Measurements from ENCODE around the gene KRT85. TPM values are rescaled to one million over a fixed set of nuclear protein-coding genes. Genes with fewer than 3 reads are reported as not detected.

The KRT85 gene
- total and polyA plus RNA-seq, 2 of the 13 experiments (the other 11 are each of a cell fraction or from before 2014, with no cell fraction given): not detected

DNA sequence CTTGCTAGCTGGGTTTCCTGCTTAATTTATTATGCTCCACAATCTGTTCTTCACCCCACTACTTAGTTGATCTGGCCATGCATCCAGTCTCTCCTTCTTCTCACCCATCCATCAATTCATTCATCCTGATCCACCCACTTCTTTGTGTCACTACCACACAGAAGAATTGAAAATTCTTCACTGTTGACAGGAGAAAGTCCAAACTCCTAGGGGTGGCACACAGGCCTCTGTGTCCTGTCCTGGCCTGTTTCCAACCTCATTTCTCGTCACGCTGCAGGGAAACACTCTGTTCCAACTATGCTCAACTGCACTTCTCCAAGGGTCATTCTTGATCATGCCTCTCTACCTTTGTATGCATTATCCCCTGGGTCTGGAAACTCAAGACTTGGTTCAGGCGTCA lies 35.4 kb downstream of the KRT85 start:
- ATAC-seq: no peak
- TF ChIP-seq, protein P1, sequence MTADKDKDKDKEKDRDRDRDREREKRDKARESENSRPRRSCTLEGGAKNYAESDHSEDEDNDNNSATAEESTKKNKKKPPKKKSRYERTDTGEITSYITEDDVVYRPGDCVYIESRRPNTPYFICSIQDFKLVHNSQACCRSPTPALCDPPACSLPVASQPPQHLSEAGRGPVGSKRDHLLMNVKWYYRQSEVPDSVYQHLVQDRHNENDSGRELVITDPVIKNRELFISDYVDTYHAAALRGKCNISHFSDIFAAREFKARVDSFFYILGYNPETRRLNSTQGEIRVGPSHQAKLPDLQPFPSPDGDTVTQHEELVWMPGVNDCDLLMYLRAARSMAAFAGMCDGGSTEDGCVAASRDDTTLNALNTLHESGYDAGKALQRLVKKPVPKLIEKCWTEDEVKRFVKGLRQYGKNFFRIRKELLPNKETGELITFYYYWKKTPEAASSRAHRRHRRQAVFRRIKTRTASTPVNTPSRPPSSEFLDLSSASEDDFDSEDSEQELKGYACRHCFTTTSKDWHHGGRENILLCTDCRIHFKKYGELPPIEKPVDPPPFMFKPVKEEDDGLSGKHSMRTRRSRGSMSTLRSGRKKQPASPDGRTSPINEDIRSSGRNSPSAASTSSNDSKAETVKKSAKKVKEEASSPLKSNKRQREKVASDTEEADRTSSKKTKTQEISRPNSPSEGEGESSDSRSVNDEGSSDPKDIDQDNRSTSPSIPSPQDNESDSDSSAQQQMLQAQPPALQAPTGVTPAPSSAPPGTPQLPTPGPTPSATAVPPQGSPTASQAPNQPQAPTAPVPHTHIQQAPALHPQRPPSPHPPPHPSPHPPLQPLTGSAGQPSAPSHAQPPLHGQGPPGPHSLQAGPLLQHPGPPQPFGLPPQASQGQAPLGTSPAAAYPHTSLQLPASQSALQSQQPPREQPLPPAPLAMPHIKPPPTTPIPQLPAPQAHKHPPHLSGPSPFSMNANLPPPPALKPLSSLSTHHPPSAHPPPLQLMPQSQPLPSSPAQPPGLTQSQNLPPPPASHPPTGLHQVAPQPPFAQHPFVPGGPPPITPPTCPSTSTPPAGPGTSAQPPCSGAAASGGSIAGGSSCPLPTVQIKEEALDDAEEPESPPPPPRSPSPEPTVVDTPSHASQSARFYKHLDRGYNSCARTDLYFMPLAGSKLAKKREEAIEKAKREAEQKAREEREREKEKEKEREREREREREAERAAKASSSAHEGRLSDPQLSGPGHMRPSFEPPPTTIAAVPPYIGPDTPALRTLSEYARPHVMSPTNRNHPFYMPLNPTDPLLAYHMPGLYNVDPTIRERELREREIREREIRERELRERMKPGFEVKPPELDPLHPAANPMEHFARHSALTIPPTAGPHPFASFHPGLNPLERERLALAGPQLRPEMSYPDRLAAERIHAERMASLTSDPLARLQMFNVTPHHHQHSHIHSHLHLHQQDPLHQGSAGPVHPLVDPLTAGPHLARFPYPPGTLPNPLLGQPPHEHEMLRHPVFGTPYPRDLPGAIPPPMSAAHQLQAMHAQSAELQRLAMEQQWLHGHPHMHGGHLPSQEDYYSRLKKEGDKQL (CRISPR knock-in tag; IDR thresholded peaks at IDR 0.05; ENCODE audit: low read depth): no peak
- TF ChIP-seq, protein P2, sequence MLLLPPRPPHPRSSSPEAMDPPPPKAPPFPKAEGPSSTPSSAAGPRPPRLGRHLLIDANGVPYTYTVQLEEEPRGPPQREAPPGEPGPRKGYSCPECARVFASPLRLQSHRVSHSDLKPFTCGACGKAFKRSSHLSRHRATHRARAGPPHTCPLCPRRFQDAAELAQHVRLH (CRISPR knock-in tag; IDR thresholded peaks at IDR 0.05; ENCODE audit: borderline replicate concordance, low read depth): no peak
- TF ChIP-seq KDM1A (CRISPR knock-in tag; IDR thresholded peaks at IDR 0.05) (no peak), ZNF251 (CRISPR knock-in tag; IDR thresholded peaks at IDR 0.05) (no peak), ZNF552 (CRISPR knock-in tag; IDR thresholded peaks at IDR 0.05; ENCODE audit: borderline replicate concordance) (no peak), SALL1 (CRISPR knock-in tag; IDR thresholded peaks at IDR 0.05) (no peak), KDM3A (CRISPR knock-in tag; IDR thresholded peaks at IDR 0.05; ENCODE audit: low read depth) (no peak), ATF1 (CRISPR knock-in tag; IDR thresholded peaks at IDR 0.05) (no peak), ZNF263 (CRISPR knock-in tag; IDR thresholded peaks at IDR 0.05) (no peak), TP53 (CRISPR knock-in tag; conservative IDR thresholded peaks at IDR 0.05) (no peak), GPN1 (CRISPR knock-in tag; IDR thresholded peaks at IDR 0.05; ENCODE audit: borderline replicate concordance) (no peak), ZNF329 (CRISPR knock-in tag; IDR thresholded peaks at IDR 0.05; ENCODE audit: low read depth) (no peak), TBX2 (CRISPR knock-in tag; IDR thresholded peaks at IDR 0.05; ENCODE audit: borderline replicate concordance) (no peak), SMYD3 (CRISPR knock-in tag; IDR thresholded peaks at IDR 0.05) (no peak)
- TF ChIP-seq, protein P3, sequence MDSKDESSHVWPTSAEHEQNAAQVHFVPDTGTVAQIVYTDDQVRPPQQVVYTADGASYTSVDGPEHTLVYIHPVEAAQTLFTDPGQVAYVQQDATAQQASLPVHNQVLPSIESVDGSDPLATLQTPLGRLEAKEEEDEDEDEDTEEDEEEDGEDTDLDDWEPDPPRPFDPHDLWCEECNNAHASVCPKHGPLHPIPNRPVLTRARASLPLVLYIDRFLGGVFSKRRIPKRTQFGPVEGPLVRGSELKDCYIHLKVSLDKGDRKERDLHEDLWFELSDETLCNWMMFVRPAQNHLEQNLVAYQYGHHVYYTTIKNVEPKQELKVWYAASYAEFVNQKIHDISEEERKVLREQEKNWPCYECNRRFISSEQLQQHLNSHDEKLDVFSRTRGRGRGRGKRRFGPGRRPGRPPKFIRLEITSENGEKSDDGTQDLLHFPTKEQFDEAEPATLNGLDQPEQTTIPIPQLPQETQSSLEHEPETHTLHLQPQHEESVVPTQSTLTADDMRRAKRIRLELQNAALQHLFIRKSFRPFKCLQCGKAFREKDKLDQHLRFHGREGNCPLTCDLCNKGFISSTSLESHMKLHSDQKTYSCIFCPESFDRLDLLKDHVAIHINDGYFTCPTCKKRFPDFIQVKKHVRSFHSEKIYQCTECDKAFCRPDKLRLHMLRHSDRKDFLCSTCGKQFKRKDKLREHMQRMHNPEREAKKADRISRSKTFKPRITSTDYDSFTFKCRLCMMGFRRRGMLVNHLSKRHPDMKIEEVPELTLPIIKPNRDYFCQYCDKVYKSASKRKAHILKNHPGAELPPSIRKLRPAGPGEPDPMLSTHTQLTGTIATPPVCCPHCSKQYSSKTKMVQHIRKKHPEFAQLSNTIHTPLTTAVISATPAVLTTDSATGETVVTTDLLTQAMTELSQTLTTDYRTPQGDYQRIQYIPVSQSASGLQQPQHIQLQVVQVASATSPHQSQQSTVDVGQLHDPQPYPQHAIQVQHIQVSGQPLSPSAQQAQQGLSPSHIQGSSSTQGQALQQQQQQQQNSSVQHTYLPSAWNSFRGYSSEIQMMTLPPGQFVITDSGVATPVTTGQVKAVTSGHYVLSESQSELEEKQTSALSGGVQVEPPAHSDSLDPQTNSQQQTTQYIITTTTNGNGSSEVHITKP (CRISPR knock-in tag; IDR thresholded peaks at IDR 0.05; ENCODE audit: low read depth): no peak
- TF ChIP-seq, protein P4, sequence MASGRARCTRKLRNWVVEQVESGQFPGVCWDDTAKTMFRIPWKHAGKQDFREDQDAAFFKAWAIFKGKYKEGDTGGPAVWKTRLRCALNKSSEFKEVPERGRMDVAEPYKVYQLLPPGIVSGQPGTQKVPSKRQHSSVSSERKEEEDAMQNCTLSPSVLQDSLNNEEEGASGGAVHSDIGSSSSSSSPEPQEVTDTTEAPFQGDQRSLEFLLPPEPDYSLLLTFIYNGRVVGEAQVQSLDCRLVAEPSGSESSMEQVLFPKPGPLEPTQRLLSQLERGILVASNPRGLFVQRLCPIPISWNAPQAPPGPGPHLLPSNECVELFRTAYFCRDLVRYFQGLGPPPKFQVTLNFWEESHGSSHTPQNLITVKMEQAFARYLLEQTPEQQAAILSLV (CRISPR knock-in tag; IDR thresholded peaks at IDR 0.05; ENCODE audit: borderline replicate concordance): no peak

More for the DNA sequence above, 35.4 kb downstream of the KRT85 start:
- 0% methylated on average over 3 of the region's 3 CpGs for WGBS (ENCODE audit: low lambda C conversion rate)
- in situ Hi-C loops (cut with HindIII; ENCODE audit: extremely low pct_ligation_motif_present, low pct_unique_long_range_greater_than_20kb) (no loop called here), intact Hi-C loops (cut with micrococcal nuclease; ENCODE audit: unreplicated experiment) (no loop called here)
- Histone ChIP-seq H3K9ac (ENCODE audit: insufficient read depth, low read depth, low read length) (no peak overlapping the region), H3K36me3 (replicated peaks in 1 of 2; ENCODE audit: control insufficient read depth in 1 of 2, insufficient read depth in 2 of 2, low read length in 2 of 2) (no peaks in the 10 kb centered on the region), H3K4me2 (ENCODE audit: low read depth, low read length) (no peak overlapping the region), H3K9me3 (ENCODE audit: low read length) (no peaks in the 10 kb centered on the region), H3K4me1 (ENCODE audit: insufficient read depth, low read length) (no peaks in the 10 kb centered on the region), H3K79me2 (ENCODE audit: insufficient read depth, low read length) (no peaks in the 10 kb centered on the region), H3K4me3 (replicated peaks in 1 of 3; ENCODE audit: insufficient read depth in 1 of 3, low read depth in 2 of 3, low read length in 3 of 3) (no peak overlapping the region), H2AFZ (ENCODE audit: low read length) (no peak overlapping the region), H3K27ac (ENCODE audit: extremely low read length, insufficient read depth, low read length) (no peak overlapping the region), H4K20me1 (ENCODE audit: insufficient read depth, low read length) (no peaks in the 10 kb centered on the region), H3K27me3 (ENCODE audit: control insufficient read depth in 1 of 2, insufficient read depth in 2 of 2, low read length in 2 of 2) (peaks cover 0 to 3% of the 10 kb centered on the region in 2 experiments; a peak in 1 of 5 replicates)
- no peak for FAIRE-seq
- ChIA-PET CTCF (ENCODE audit: low intra/inter-chr PET ratio, low total read pairs) (no interaction called here), POLR2A (no interaction called here)
- no peak for DNase-seq (ENCODE audit: low spot score)
- BruUV-seq (replicated peaks): no TSS peak
